NCI-H524 treated with DMSO at 0.1 percent for 48 hours (cell line): Measurements from ENCODE around the gene POLRMT.

Source experiments
- DNase-seq: peaks from one replicate; lab custom pipeline; 2025; lab: John Stamatoyannopoulos, UW

The POLRMT gene

DNA sequence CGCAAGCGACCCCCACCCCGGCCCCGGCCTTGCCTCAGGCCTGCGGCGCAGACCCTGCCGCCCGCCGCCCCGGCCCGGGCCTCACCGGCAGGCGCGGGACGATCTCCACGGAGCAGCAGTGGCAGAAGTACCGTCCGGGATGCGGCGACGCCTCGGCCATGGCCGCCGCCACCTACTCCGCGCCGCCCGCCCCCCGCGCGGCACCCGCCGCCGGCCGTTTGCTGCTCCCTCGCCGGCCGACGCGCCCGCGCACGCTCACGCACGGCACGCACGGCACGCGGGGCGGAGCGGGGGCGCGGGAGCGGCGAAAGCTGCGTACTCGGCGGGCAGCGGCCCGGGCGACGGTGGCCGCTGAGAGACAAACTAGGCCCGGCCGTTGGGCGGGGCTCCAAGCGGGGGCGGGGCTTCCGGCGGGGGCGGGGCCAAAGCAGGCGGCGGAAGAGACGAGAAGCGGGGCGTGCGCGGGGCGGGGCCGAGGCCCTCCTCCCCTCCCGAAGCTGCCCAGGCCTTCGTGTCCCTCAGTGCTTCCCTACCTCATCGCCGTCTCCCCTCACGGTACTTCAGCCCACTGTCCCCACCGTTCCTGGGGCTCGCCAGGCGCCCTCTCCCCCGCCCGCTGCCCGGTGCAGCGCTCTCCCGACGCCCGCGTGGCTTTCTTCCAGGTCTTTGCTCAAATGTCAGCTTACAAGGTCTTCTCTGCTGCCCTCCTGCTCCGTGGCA is 29.8 kb upstream of the POLRMT start, which contains the start of gene RNF126:
Gene RNF126, minus strand, starts transcription at position 253 of the 720 bp plus-strand sequence. Its CDS starts 93 bp downstream, at position 160.
- peak; percentile 48 for DNase-seq

DNA sequence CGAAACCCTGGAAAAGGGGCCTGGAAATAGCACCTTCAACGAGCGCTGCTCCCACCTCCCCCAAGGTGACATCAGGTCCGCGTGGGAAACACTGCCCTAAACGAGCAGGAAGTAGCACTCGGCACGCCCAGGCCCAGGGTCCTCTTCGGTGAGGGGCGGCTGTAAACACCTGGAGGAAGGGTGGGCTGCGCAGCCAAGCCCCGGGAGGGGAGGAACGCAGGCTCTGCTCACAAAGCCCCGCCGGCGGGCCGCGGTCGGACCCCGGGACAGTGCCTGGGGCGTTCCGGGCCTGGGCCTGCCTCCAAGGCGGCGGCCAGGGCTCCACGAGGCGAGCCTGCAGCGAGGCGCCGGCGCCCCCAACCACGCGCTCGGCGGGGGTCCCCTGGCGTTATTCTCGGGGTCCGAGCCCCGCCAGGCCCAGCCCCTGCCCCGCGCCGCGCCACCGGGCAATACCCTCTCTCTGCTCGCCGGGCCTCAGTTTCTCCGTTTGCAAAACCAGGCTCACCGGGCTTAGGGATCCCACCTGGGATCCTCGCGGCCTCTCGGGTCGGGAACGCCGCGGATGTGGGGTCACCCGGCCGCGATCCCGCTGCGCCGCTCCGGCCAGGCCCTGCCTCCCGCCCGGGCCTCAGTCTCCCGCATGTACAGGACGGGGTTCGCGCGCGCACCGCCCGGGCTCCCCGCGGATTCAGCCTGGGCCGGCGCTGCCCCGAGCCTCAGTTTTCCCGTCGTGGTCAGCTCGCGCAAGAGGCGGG is 29.0 kb upstream of the POLRMT start:
- DNase-seq: no peak

DNA sequence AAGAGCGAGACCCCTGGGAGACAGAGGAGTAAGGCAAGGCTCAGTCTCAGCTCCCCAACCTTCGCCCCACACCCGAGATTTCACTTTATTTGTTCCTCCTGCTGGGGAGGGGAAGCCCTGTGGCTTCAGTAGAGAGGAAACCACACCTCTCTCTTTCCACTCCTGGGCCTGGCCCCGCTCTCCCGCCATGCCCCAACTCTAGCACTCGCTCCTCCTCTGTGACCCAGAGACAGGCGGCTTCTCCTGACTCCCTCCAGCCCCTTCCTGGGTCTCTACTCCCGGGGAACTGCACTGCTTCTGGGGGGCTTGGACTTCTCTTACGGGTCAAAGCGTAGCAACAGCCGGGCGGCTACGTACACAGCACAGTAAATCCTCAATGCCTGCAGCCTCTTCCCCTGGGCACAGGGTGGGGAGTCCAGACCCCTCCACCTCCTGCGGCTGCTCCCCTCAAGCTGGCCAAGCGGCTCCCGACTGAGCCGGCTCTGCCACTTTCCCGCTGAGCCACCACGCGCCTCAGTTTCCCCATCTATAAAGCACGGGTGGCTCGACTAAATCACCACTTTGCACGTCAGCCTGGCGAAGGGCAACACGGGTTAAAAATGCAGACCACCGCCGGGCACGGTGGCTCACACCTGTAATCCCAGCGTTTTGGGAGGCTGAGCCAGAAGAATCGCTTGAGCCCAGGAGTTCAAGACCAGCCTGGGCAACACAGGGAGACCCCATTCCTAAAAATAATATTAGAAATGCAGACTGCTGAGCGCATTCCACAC is 28.3 kb upstream of the POLRMT start:
- no peak for DNase-seq

DNA sequence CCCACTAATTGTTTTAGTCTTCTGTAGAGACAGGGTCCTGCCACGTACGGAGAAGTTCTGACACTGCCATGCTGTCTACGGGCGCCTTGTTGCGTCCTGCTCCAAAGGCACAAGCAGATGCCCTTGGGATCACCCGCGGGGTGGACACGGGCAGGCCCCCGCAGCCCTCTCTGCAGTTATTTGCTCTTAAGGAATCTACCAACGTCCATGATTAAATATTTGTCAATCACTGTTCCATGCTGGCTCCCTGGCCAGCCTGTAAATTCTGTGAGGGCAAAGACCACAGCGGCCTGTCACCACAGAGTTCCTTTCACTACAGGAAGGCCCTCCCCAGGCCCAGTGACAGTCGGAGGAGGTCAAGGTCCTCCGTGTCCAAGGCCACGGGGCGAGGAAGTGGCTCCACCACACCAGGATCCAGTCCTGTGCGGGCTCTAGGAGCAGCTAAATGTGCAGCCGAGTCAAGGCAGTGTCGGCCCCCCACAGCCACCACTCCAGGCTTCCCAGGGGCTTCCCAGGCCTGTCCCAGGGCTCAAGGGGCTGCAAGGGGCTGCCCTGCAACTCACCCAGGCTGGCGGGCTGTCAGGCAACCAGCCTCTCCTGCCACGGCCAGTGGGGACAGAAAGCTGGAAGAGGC is 27.6 kb upstream of the POLRMT start:
- no peak for DNase-seq

DNA sequence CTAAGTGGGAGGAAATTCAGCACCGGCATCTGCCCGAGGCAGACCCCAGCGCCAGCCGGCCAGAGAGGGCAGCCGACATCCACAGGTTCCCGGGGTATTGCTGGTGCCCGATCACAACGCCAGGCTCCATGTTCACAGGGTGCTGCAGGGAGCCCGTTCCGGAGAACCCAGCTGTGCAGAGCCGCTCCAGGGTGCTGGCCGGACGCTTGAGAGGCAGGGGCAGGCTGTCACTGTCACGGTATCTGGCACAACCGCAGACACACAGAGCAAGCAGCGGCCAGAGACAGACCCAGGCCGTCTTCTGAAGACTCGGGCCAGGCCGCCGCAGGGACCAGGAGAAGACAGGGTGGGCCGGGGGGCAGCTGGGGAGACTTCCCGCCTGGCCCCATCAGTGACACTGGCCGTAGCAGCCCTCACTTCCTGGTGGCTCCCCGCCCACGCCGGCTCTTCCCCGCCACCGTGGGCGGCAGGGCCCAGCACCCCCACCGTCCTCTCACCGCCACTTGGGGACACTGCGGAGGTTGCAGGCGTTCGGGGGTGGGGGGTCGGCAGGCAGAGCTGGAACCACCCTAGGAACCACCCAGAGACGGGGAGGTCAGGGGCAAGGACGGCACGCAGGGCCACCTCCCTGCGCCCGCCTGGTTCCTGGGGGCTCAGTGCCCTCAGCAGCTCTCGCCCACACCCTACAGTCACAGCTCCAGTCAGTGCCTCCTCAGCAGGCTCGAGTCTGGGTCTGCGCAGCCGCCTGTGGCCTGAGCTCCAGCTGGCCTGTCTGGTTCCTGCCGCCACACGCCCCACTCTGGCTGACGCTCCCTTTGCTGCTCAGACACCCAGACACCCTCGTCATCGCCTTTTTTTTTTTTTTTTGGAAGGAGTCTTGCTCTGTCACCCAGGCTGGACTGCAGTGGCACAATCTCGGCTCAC is 25.8 kb upstream of the POLRMT start:
- no peak for DNase-seq

DNA sequence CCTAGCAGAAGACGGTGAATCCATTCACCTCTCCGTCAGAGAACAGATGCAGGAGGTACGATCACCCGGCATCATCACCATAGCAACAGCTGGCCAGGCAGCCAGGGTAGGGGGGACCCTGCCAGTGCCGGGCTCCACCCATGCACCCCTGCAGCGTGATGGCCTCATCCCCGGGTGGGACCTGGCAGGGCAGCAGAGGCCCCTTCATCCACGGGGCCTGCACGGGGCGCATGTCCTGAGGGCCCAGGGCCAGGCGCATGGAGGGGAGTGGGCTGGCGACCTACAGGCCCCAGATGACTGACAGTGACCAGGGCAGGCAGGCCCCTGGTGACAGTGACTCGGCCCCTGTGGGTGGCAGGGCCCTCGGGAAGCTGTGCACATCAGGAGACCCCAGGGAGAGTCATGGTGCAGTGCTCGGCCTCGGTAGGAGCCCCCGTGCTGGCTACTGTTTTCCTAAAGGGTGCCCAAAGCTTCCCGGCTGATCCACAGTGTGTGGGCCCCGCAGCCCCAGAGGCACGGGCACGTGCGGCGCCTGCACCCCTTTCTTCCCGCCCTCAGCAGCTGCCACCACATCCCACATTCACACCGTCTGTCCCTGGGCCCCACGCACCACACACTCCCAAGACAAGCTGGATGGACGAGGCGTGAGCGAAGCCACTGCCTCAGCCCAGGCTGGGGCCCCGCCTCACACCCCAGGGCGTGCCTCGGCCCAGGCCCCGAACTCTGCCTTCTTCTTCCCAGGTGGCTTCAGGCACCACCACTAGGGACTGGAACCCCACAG is 24.9 kb upstream of the POLRMT start:
- DNase-seq: no peak

DNA sequence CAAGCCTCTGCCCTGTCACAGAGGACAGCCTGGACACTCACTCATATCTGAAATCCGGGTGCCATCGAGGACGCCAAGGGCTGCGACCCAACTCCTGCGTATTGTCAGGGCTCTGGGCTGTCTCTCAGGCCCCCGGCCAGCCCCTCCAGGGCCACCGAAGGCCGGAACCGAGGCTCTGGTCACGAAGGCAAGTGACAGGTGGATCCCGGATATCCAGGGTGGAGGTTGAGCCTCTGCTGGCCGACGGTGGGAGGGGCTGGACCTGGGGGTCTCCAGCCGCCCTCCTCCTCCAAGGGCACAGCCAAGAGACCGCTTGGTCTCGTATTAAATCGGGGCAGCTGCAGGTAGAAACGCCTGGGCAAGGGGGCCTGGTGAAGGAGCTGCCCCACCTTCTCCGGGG is 24.3 kb upstream of the POLRMT start:
- no peak for DNase-seq

DNA sequence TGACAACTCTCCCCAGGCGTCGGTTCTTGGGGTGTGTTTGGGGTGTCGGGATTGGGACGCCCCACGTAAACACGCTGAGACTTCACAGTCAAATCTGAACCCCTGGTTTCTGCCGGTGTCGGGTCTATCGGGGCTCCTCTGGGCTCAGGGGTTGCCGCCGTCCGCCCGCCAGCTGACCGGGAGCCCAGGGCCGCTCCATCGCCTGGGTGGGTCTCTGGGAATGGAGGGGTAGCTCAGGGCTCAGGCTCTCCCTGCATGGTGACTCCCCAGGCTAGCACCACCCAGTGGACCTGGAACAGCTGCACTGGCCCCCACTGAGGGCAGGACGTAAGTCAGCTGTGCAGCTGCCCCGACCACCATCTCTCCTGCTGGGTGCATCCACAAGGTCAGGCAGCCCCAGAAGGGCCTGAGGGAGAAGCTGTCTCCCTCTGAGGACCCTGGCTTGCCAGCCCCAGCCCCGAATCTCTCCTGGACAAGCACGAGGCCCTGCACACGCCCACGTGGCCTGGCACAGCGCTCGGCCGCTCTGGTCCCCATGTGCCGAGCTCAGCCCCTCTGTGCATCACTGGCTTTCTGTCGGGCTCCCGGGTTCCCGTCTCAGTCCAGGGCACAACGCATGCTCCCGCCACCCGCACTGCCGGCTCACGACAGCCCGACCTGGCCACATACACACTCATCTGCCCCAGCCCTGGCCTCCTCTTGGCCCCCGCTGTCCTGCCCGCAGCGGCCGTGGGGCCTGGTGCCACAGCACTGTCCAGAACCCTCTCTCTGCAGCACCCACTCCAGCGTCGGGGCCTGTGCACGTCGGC is 23.6 kb upstream of the POLRMT start:
- no peak for DNase-seq

DNA sequence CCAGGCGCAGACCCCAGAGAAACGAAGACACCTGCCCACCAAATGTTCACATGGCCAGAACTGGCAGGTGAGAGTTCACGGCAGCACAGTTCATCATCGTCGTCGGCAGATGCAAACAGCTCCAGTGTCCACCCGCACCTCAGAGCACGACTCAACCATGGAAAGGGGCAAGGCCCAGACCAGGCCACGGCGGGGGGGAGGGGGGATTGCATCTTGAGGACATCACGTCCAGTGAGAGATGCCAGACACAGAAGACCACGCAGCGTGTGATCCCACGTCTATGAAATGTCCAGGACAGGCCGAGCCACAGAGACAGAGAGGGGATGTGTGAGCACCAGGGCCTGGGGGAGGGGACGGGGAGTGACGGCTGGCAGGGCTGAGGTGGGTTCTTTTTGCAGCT is 22.4 kb upstream of the POLRMT start:
- DNase-seq: no peak

DNA sequence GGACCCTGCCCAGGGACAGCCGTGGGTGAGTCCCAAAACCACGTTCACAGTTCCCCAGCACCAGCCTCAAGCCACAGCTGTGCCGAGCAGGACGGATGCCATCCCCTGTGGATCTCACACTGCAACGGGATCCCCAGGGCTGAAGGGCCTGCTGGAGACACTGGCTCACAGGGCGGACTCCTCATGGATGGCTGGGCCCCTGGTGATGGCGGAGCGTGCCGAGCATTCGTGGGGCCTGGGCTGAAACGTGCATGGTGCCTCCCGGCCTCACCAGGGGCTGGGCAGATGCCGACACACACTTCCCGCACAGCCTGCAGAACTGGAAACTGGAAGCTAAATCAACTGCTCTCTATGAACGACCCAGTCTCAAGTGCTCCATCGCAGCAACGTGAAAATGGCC is 20.1 kb upstream of the POLRMT start:
- DNase-seq: no peak

DNA sequence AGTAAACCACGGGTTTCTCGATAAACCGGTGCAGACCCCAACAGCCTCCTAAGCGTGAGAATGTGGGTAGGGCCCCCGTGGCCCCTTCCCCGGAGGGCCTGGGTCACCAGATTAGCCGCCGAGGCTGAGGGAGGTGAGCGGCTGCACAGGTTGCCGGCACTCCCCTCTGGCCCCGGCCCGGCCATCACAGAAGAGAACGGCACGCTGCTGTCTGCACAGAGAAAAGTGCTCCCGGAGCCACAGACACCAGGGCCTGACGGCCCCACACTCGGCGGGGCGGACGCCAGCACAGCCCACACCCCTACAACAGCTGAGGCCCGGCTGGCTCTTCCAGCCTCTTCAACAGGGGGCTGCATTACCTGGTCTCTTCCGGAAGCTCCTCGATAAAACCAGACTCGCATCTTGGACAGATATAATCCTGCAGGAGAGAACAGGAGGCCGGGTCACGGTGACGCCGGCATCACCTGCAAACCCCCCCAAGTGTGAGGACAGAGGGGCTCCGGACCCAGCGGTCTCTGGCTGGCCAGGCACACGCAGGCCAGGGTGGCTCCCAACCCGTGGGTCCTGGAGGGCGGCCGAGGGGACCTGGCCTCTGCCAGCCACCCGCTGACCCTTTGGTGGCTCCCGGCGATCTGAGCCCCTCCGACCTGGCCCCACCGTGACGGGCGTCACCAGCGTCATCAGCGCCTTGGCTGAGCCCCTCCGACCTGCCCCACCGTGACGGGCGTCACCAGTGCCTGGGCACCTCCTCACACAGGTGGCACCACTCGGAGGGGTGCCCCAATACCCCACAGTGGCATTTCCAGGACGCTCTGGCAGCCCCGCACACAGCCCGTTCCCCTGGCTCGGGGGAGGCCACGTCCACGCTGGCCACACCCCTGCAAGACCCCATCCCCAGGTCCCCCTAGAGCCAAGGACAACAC is 19.4 kb upstream of the POLRMT start:
- DNase-seq: no peak

DNA sequence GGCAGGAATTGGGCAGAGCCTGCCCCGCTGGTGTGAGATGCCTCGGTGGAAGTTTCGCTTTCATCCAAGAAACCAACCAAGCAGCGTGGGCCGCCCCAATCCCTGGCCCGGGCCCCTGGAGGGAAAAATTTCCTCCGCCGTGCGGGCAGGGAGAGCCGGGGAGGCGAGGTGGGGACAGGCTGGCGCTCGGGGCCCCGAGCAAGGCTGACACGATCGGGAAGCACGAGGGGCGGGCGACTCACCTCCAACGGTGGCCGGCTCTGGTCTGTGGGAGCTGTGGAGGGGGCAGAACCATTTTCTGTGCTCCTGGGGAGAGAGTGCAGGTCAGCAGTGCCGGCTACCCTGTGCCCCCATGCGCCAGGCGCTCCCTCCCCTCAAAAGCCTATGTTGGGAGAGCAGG is 18.7 kb upstream of the POLRMT start:
- no peak for DNase-seq

DNA sequence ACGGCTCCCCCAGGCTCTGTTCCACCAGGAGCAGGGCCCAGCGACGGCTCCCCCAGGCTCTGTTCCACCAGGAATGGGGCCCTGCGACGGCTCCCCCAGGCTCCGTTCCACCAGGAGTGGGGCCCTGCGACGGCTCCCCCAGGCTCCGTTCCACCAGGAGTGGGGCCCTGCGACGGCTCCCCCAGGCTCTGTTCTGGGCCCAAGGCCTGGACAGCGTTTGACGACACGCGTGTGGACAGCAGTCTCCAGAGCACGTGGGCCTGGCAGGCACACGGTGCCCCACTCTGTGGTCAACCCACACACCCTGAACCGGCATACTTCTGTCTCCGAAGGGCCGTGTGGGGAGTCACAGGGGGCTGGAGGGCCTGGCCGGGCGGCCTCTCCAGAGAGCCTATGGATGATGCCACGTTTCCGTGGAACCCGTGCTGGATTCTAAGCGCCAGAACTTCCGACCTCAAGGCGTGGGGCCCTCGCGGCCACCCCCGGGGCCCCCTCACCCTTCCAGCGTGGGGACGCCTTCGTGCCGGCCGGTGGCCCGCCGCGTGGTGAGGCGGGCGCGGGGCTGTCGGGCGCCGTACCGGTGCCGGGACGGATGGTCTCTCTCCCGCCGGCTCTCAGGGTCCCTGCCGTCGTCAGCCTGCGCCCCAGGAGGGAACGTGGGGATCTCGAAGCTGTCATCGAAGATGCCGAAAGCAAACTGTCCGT is 17.9 kb upstream of the POLRMT start:
- DNase-seq: no peak

DNA sequence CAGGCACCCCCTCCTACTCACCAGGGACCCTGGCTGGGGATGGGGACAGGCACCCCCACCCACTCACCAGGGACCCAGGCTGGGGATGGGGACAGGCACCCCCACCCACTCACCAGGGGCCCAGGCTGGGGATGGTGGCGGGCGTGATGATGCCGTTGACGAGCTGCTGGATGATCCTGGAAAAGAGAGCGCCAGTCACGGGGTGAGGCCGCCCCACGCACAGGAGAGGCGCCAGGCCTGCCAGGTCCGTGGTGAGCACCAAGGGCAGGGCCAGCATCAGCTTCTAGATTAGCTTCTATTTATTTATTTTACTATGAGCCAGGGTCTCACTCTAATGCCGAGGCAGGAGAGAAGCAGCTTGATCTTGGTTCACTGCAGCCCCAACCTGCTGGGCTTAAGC is 16.8 kb upstream of the POLRMT start:
- no peak for DNase-seq

DNA sequence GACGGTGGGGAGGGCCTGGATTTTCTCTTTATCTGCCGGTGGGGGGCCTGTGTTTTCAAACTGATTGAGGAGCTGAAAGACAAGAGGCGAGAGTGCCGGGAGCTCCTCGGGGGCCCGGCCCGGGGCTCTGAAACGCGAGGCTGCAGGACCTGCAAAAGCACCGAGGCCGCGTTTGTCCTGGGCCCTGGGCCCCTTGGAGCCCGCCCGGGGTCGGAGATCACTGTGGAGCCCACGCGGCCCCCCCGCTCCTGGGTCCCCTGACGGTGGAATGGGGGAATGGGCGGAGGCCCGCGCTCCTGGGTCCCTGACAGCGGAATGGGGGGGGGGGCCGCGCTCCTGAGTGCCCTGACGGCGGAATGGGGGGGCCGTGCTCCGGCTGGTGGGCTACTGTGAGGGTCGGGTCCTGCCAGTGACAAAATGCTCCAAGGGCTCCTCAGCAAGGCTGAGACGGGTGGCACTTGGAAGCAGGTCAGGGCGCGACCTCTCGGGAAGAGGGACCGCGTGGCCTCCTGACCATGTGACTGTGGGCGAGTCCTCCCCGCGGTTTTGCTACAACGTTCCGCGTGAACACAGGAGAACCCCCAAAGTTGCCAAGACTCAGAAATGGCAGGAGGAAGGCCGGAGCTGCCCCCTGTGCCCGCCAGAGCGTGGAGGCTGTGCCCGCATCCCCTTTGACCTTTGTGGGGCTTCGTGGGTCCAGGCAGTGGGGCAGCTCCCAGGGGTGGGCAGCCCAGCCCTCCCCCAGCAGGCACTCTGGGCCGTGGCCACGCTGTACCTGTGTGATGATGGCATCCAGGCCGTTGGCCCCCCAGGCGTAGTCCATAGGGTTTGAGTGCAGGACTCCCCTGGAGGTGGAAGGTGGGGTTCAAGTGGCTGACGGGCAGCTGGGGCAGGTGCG is 15.8 kb upstream of the POLRMT start:
- DNase-seq: no peak

DNA sequence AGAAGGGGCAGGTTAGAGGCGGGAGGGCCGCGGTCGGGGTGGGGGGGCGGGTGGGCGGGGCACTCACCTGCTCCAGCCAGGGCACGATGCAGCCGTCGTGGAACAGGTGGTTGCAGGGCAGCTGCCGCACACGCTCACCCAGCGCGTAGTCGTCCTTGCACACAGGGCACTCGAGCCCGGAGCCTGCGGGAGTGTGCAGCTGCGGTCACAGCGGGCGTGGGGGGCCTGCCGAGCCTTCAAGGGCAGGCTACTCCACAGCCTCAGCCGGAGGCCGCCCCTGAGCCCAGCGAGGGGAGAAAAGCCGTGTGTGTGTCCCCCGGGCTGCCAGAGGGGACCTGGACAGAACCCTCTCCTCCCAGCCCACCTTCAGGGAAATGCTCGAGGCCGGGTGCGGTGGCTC is 15.0 kb upstream of the POLRMT start:
- no peak for DNase-seq
